RWPE1 (cell line): ENCODE data around the gene RHOBTB1.

Source experiments
- CTCF ChIA-PET: fragments of 350-600 bp; sonication (Branson Sonifier 250); formaldehyde crosslinking; extraction: SDS; loops from one replicate; lab custom pipeline; 2021; lab: Yijun Ruan, JAX
- POLR2A ChIA-PET: fragments of 400-600 bp; formaldehyde crosslinking; extraction: SDS; loops from one replicate; lab custom pipeline; 2020; ENCODE audit warnings: antibody characterized with exemption; ENCODE audit not compliant: low non-redundant PET; lab: Yijun Ruan, JAX
- DNase-seq: peaks from one replicate; pipeline ENCODE4 v3.0.0; 2012; ENCODE audit warnings: low spot score
- H3K27ac ChIP-seq: fragments of 450-650 bp; 2 replicates; pipeline ENCODE4 v1.5.1; 2017
- CTCF ChIP-seq: fragments of 450-650 bp; conservative IDR thresholded peaks from 2 replicates; pipeline ENCODE4 v1.5.1; 2017; ENCODE audit warnings: low read depth, mild to moderate bottlenecking

RHOBTB1 gene

GRCh38 chr10:60828489-60828852 is 115.5 kb downstream of the RHOBTB1 start:
- no peak for DNase-seq
- no peak overlapping the region for H3K27ac ChIP-seq
- CTCF ChIA-PET = no interaction called here
- POLR2A ChIA-PET = no interaction called here
- TF ChIP-seq CTCF = no peak

- ChIA-PET CTCF (no interaction called here), POLR2A (no interaction called here)
- DNase-seq = peak; percentile 37
- no peak for TF ChIP-seq CTCF
- no peak overlapping the region for H3K27ac ChIP-seq
These were observed 116.0 kb downstream of the RHOBTB1 start for GRCh38 chr10:60827791-60828488.

GRCh38 chr10:60825520-60825919 is 118.5 kb downstream of the RHOBTB1 start:
- POLR2A ChIA-PET = no interaction called here
- no peak overlapping the region for H3K27ac ChIP-seq
- no peak for DNase-seq
- TF ChIP-seq CTCF = no peak
- CTCF ChIA-PET = no interaction called here

- POLR2A ChIA-PET = no interaction called here
- CTCF ChIA-PET = interaction anchor here (0.6 to 0.8 kb wide), 2 partner anchors 32 to 1632 kb away, joined by 3 read pairs; no protein-coding TSS in a partner anchor
- TF ChIP-seq CTCF = no peak
- DNase-seq = no peak
- no peak overlapping the region for H3K27ac ChIP-seq
These were observed 120.7 kb downstream of the RHOBTB1 start for GRCh38 chr10:60823324-60823723.

GRCh38 chr10:60822809-60823208 is 121.2 kb downstream of the RHOBTB1 start:
- no peak for TF ChIP-seq CTCF
- no peak for DNase-seq
- no peak overlapping the region for H3K27ac ChIP-seq
- ChIA-PET POLR2A (no interaction called here), CTCF (interaction anchor here (0.8 kb wide), 1 partner anchor 32 kb away, joined by 3 read pairs; no protein-coding TSS in a partner anchor)

GRCh38 chr10:60821656-60822055 is 122.3 kb downstream of the RHOBTB1 start:
- CTCF ChIA-PET = no interaction called here
- no peak for TF ChIP-seq CTCF
- POLR2A ChIA-PET = no interaction called here
- DNase-seq = no peak
- H3K27ac ChIP-seq = no peak overlapping the region
